Ascending aorta (tissue), 2 donors: ENCODE measurements around the gene EBI3. TPM values are rescaled to one million over a fixed set of nuclear protein-coding genes. Genes with fewer than 3 reads are reported as not detected.
"Not testable (repeated sequence)": the region's sequence is repeated elsewhere in the genome, so short reads cannot be mapped to it uniquely, and the experiment has no call there.

Source experiments
- DNase-seq, 2 donors: peaks; one replicate each; pipeline ENCODE4 v3.0.0-alpha.2; 2019; ENCODE audit warnings: low spot score in 2 of 2
- H3K27ac ChIP-seq, 2 donors: fragments of 200-600 bp; sonication (generic); one replicate each; pipeline ENCODE4 v1.5.1; 2016 to 2017; ENCODE audit warnings: mild to moderate bottlenecking in 1 of 2
- H3K27me3 ChIP-seq: fragments of 200-600 bp; sonication (generic); one replicate; pipeline ENCODE4 v1.5.1; 2017
- H3K36me3 ChIP-seq, 2 donors: fragments of 200-600 bp; sonication (generic); one replicate each; pipeline ENCODE4 v1.5.1; 2016
- H3K4me1 ChIP-seq, 2 donors: fragments of 200-600 bp; sonication (generic); one replicate each; pipeline ENCODE4 v1.5.1; 2016 to 2017; ENCODE audit warnings: mild to moderate bottlenecking in 1 of 2
- H3K4me3 ChIP-seq, 2 donors: fragments of 200-600 bp; sonication (generic); one replicate each; pipeline ENCODE4 v1.5.1; 2016 to 2017; ENCODE audit warnings: mild to moderate bottlenecking in 1 of 2
- H3K9me3 ChIP-seq, 2 donors: fragments of 200-600 bp; sonication (generic); one replicate each; pipeline ENCODE4 v1.5.1; 2016
- intact Hi-C: fragments of 100-400 bp; cut with DNase I; formaldehyde crosslinking; loops from one replicate; pipeline ENCODE4 v1.15.1; 2023
- total RNA-seq: library from RNA; depleted of rRNA; stranded (reverse); fragments of >200 nt; gene quantifications from one replicate; pipeline ENCODE4 v1.1.0, GENCODE V29; 2016
- TF ChIP-seq, protein P1 (sequence below), 3 experiments: fragments of 200-600 bp in 2 of 3; fragments of 450-650 bp in 1 of 3; sonication (generic) in 2 of 3; IDR thresholded peaks; one replicate each; pipeline ENCODE4 v1.5.1; 2016 to 2019; ENCODE audit warnings: antibody characterized with exemption in 3 of 3, mild to moderate bottlenecking in 1 of 3, moderate library complexity in 1 of 3

Gene EBI3
- total RNA-seq, 1 donor from 2014 or later = not detected

DNA sequence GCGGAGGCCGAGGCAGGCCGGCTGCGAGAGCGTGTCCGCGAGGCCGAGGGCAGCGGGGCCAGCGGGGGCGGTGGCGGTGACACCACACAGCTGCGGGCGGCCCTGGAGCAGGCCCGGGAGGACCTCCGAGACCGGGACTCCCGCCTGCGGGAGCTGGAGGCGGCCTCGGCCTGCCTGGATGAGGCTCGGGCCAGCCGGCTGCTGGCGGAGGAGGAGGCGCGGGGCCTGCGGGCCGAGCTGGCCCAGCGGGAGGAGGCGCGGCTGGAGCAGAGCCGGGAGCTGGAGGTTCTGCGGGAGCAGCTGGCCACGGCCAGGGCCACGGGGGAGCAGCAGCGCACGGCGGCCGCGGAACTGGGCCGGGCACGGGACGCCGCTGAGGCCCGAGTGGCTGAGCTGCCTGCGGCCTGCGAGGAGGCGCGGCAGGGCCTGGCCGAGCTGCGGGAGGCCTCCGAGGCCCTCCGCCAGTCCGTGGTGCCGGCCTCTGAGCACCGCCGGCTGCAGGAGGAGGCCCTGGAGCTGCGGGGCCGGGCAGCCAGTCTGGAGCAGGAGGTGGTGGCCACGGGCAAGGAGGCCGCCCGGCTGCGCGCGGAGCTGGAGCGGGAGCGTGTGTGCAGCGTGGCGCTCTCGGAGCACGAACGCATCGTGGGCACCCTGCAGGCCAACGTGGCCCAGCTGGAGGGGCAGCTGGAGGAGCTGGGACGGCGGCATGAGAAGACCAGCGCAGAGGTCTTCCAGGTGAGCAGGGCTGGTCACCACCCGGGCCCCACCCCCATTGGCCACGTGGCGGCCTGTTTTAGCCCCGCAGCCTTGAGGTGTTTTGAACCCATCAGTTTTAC is 11.7 kb upstream of the EBI3 start:
- no peaks in the 10 kb centered on the region for H3K36me3 ChIP-seq
- TF ChIP-seq, protein P1, sequence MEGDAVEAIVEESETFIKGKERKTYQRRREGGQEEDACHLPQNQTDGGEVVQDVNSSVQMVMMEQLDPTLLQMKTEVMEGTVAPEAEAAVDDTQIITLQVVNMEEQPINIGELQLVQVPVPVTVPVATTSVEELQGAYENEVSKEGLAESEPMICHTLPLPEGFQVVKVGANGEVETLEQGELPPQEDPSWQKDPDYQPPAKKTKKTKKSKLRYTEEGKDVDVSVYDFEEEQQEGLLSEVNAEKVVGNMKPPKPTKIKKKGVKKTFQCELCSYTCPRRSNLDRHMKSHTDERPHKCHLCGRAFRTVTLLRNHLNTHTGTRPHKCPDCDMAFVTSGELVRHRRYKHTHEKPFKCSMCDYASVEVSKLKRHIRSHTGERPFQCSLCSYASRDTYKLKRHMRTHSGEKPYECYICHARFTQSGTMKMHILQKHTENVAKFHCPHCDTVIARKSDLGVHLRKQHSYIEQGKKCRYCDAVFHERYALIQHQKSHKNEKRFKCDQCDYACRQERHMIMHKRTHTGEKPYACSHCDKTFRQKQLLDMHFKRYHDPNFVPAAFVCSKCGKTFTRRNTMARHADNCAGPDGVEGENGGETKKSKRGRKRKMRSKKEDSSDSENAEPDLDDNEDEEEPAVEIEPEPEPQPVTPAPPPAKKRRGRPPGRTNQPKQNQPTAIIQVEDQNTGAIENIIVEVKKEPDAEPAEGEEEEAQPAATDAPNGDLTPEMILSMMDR (IDR thresholded peaks at IDR 0.05) = no peak
- DNase-seq = no peak
- H3K4me3 ChIP-seq = no peak overlapping the region
- no peak overlapping the region for H3K27ac ChIP-seq
- H3K4me1 ChIP-seq = no peaks in the 10 kb centered on the region
- H3K9me3 ChIP-seq = no peaks in the 10 kb centered on the region
- intact Hi-C loops = no loop called here
- no peaks in the 10 kb centered on the region for H3K27me3 ChIP-seq

DNA sequence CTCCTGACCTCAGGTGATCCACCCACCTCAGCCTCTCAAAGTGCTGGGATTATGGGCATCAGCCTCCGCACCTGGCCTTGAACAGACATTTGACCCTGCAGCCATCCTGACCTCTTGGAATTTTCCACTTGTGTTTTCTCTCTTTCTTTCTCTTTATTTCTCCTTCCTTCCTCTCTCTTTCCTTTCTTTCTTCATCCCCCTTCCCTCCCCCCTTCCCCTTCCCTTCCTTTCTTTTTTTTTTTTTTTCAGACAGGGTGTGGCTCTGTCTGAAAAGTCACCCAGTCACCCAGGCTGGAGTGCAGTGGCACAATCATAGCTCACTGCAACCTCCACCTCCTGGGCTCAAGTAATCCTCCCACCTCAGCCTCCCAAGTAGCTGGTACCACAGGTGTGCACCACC is 10.8 kb upstream of the EBI3 start:
- intact Hi-C loops, H3K4me1 ChIP-seq, H3K27me3 ChIP-seq, H3K4me3 ChIP-seq, H3K36me3 ChIP-seq, H3K27ac ChIP-seq, H3K9me3 ChIP-seq, DNase-seq: not testable (repeated sequence)

DNA sequence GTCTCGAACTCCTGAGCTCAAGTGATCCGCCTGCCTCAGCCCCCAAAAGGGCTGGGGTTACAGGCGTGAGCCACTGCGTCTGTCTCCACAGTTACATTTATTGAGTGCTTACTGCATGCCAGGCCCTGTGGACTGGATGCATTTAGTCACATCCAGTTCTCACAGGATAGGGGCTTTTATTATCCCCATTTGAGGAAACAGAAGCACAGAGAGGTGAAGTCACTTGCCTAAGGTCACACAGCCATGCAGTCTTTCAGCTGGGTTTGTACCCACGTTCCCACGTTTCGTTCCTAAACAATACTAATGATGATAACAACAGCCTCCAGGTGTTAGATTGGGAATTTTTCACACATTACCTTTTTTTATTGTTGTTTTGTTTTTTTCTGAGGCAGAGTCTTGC is 9.1 kb upstream of the EBI3 start:
- no peaks in the 10 kb centered on the region for H3K27me3 ChIP-seq
- H3K4me3 ChIP-seq = no peak overlapping the region
- no peaks in the 10 kb centered on the region for H3K9me3 ChIP-seq
- no peaks in the 10 kb centered on the region for H3K36me3 ChIP-seq
- H3K4me1 ChIP-seq = no peaks in the 10 kb centered on the region
- intact Hi-C loops = no loop called here
- H3K27ac ChIP-seq = no peak overlapping the region
- DNase-seq = no peak
- TF ChIP-seq, protein P1 (IDR thresholded peaks at IDR 0.05) = no peak

DNA sequence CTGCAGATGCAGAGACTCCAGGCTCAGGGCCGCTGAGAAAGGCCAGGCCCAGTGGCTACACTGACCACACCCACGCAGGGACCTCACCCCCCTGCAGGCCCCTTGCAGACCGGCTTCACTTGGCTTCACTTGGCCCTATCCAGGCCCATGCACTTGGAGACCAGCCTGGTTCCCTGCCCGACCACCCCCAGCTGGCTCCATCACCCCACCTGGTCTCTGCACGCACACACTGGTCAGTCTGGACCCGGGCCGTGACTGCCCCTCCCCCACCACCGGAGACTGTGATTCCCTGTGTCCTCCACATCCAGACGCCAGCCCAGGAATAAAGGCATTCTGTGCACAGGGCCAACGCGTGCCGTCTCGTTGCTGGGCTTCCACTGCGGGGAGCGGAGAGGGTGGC is 4.9 kb upstream of the EBI3 start:
- H3K27me3 ChIP-seq = no peaks in the 10 kb centered on the region
- no peak for DNase-seq
- H3K36me3 ChIP-seq = no peaks in the 10 kb centered on the region
- no peak overlapping the region for H3K27ac ChIP-seq
- no peaks in the 10 kb centered on the region for H3K4me1 ChIP-seq
- no peak overlapping the region for H3K4me3 ChIP-seq
- intact Hi-C loops = no loop called here
- no peaks in the 10 kb centered on the region for H3K9me3 ChIP-seq
- TF ChIP-seq, protein P1 (IDR thresholded peaks at IDR 0.05) = no peak

DNA sequence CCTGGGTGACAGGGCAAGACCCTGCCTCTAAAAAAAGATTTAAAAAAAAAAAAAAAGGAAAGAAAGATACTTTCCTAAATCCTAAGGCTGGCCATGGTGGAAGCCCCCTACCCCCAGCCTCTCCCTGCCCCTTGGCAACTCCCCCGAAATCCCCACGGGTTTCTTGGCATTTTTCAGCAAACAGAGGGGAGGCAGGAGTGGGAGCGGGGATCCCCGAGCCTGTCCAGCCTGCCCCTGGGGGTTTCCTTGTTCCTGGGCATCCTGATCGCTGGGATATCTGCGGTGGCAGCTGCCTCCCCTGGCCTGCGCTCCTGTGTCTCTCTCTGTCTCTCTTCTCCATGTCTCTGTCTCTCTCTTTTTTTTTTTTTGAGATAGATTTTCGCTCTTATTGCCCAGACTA is 3.4 kb upstream of the EBI3 start:
- Histone ChIP-seq H3K4me1 (no peaks in the 10 kb centered on the region), H3K27me3 (no peaks in the 10 kb centered on the region), H3K36me3 (no peaks in the 10 kb centered on the region), H3K27ac (no peak overlapping the region), H3K9me3 (no peaks in the 10 kb centered on the region), H3K4me3 (no peak overlapping the region)
- TF ChIP-seq, protein P1 (IDR thresholded peaks at IDR 0.05) = no peak
- no peak for DNase-seq
- intact Hi-C loops = no loop called here

DNA sequence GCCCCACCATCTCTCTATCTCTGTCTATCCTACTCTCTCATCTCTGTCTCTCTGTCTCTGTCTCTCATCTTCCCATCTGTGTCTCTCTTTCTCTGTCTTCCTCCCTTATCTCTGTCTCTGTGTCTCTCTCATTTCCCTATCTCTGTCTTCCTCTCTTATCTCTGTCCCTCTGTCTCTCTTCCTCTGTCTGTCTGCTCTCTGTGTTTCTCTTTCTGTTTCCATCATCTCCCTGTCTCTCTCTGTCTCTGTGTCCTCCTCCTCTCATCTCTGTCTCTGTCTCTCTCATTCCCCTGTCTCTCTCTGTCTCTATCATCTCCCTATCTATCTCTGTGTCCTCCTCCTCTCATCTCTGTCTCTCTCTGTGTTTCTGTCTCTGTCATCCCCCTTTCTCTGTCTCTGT is 1.6 kb upstream of the EBI3 start:
- intact Hi-C loops = no loop called here
- Histone ChIP-seq H3K4me1 (no peaks in the 10 kb centered on the region), H3K27me3 (no peaks in the 10 kb centered on the region), H3K36me3 (no peaks in the 10 kb centered on the region), H3K9me3 (no peaks in the 10 kb centered on the region), H3K4me3 (no peak overlapping the region), H3K27ac (no peak overlapping the region)
- no peak for DNase-seq
- TF ChIP-seq, protein P1 (IDR thresholded peaks at IDR 0.05) = no peak
